ENCODE measurements around the gene ZNF90. TPM values are rescaled to one million over a fixed set of nuclear protein-coding genes. Genes with fewer than 3 reads are reported as not detected.

Gene ZNF90
- total and polyA plus RNA-seq, 2 of the 8 experiments (the other 6 are each of a cell fraction or from before 2014, with no cell fraction given): 41.2 to 114 TPM

DNA sequence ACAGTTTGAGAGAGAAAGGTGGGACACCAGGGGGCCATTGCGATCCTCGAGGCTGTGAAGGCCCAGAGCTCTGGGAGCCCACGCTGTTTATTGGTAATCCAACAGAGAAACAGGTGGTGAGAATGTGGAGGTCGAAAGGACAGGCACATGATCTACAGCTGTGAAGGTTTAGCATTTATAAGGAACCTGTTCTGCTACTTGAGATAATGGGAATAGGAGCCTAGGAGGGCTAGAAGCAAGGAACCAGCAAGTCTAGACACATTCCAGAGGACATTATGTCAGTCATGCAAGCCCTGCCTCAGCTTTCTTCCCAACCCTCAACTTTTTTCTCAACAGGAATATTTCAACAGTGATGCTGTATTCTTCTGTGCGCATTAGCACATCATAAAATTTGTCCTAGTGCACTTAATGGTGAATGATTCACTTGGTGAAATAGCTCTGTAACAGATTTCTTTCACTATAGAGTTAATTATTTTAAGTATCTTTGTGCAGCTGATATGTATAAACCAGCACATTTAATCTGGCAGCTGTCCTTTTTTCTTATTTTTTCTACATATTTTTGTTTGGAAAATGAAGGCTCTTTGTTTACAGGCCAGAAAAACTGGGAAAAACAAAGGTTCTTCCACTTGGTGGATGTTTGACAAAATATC, 25.4 kb downstream of the ZNF90 start (continued):
- TF ChIP-seq, protein P1, sequence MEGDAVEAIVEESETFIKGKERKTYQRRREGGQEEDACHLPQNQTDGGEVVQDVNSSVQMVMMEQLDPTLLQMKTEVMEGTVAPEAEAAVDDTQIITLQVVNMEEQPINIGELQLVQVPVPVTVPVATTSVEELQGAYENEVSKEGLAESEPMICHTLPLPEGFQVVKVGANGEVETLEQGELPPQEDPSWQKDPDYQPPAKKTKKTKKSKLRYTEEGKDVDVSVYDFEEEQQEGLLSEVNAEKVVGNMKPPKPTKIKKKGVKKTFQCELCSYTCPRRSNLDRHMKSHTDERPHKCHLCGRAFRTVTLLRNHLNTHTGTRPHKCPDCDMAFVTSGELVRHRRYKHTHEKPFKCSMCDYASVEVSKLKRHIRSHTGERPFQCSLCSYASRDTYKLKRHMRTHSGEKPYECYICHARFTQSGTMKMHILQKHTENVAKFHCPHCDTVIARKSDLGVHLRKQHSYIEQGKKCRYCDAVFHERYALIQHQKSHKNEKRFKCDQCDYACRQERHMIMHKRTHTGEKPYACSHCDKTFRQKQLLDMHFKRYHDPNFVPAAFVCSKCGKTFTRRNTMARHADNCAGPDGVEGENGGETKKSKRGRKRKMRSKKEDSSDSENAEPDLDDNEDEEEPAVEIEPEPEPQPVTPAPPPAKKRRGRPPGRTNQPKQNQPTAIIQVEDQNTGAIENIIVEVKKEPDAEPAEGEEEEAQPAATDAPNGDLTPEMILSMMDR (IDR thresholded peaks at IDR 0.05; ENCODE audit: control extremely low read depth in 1 of 3, insufficient read depth in 1 of 3, low read depth in 1 of 3, low read length in 3 of 3): no peak
